GM20431 (cell line): ENCODE results near the gene SEC16A.
"Not testable (repeated sequence)": the region's sequence is repeated elsewhere in the genome, so short reads cannot be mapped to it uniquely, and the experiment has no call there.

Experiments used
- in situ Hi-C: fragments of 300-500 bp; cut with MseI, MboI; formaldehyde crosslinking; loops from one replicate; pipeline ENCODE4 v1.15.0; 2020; ENCODE audit warnings: low sequenced_read_pairs; ENCODE audit not compliant: unreplicated experiment

SEC16A gene

DNA sequence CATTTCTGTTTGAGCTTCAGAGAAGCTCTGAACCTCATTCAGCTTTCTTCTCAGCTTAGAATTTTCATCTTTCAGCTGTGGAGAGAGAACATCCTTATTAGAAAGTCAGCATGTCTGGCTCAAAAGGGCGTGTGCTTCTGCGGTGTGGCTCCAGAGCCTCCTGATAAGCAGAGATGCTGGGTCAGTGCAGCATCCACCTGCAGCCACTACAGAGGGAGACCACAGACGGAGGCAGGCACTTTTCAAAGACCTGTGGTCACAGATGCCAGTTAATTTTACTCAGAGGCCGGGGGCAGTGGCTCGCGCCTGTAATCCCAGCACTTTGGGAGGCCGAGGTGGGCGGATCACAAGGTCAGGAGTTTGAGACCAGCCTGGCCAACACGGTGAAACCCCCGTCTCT, 76.9 kb downstream of the SEC16A start:
- in situ Hi-C loops = not testable (repeated sequence)

DNA sequence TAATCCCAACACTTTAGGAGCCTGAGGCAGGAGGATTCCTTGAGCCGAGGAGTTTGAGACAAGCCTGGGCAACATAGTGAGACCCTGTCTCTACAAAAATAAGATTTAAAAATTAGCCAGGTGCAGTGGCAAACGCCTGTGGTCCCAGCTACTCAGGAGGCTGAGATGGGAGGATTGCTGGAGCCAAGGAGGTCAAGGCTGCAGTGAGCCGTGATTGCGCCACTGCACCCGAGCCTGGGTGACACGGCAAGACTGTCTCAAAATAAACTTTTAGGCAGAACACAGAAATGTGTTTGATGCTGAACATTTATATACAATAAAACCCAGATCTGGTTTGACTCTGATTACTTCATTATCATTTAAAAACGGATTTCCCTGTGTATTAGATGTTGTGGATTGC, 77.4 kb downstream of the SEC16A start:
- in situ Hi-C loops = no loop called here

DNA sequence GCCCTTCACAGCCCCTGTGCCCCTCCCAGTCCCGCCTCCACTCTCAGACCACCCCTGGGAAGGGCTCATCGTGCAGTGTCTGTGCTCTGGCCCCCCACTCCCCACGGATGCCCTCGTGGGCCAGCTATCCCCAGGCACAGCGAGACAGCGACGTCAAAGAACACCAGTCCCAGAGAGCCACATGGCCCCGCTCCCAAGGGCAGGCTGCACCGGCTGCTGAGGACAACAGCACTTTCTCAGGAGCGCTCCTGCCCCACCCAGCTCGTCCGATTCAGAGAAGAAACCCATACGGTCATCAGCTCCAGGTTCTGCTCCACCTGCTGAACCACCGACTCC, 78.1 kb downstream of the SEC16A start:
- in situ Hi-C loops = no loop called here

DNA sequence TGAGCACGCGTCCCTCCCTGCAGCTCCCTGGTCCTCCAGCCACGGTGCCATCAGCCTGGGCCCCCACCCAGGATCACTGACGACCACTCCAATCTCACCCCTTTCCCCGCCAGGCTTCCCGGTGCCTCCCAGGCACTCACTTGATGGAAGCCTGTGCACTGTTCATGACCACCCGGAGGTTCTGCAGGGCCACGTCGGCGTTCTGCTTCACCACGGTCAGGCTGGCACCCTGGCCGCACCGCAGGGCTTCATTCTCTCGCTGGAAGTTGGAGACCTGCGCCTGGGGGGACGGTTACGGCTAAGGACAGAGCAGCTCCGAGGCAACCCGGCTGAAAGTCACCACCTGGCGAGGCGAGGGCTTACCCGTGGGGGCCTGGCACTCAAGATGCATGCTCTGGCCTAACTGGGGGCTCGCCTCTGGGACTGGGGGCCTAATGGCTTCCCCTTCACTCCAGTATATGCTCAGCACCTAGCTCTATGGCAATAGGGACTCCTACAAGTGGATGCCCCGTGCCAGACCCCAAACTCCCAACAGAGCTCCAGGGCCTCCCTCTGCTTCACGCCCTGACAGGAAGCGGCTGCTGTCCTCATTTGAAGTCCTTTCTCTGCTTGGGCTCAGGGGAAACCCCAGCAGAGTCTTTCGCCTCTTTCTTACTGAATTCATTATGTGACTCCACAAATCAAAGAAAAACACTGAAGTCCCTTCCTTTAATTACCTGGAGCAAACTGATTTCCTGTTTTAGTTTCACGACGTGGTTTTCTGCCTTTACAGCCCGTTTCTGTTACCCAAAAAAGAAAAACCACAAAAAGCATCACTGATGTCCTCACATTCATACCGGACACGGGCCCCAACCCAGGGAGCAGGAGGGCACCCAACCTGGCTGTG, 78.7 kb downstream of the SEC16A start:
- in situ Hi-C loops = no loop called here

DNA sequence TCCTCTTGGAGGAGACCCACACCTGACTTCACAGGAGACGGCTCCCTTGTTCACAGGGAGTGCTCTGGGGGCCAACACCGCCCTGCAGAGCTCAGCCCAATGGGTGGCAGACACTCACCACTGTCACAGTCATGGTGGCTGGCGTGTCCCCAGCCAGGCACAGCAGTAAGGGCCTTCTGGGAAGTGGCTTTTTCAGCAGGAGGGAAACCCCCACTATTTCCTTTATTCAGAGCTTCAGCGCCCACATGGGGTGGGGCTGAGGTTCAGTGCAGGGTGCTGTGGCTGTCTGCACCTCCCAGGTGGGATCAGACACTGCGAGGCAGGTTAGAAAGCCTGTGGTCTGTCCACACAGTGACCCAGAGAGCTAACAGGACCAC, 79.3 kb downstream of the SEC16A start:
- in situ Hi-C loops = no loop called here

DNA sequence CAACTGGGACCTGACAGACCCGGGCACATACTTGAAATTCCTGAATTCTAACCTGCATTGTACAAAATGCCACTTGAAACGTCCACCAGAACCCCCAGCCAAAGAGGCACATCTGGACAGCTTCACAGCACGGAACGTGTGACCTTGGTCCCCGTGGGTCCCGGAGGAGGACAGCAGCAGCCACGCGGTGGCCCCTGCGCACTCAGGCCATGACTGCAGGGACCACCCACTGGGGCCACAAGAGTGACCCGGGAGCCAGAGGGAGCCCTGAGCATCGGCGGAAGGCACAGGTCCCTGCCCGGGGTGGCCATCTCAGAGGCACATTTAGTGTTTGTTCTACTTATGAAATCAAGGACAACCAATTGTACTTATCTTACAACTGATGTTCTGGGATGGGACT, 80.8 kb downstream of the SEC16A start:
- in situ Hi-C loops = no loop called here

DNA sequence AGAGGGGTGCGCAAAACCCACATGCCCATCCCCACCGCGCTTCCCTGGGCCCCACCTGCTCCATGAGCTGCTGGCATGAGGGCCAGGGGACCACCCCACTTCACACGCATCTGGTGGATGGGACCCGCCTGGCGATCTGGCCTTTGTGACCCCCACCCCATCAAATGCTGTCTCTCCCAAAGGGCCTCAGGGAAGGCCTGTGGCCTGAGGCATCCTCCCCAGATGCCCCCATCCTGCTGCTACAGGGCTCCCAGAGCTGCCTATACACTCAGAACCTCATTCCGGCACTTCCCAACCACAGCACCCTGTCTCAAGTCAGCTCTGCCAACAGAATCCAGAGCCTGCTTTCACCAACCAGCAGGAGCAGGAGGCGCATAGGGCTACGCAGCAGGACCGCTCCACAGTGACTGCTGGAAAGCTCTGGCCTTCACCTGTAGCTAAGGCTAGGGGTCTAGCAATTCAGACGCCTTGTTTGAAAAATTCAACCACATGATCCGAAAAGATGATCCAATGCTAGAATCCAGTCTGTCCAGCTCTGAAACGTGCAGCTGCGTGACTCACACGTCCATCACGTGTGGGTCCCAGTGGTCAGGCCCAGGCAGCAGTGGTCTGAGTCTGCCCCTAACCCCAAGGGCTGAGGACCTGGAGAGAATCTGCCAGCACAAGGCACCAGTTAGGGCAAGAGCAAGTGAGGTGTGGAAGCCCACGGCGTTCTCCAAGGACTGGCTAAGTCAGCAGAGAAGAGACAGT, 81.5 kb downstream of the SEC16A start:
- in situ Hi-C loops = no loop called here

DNA sequence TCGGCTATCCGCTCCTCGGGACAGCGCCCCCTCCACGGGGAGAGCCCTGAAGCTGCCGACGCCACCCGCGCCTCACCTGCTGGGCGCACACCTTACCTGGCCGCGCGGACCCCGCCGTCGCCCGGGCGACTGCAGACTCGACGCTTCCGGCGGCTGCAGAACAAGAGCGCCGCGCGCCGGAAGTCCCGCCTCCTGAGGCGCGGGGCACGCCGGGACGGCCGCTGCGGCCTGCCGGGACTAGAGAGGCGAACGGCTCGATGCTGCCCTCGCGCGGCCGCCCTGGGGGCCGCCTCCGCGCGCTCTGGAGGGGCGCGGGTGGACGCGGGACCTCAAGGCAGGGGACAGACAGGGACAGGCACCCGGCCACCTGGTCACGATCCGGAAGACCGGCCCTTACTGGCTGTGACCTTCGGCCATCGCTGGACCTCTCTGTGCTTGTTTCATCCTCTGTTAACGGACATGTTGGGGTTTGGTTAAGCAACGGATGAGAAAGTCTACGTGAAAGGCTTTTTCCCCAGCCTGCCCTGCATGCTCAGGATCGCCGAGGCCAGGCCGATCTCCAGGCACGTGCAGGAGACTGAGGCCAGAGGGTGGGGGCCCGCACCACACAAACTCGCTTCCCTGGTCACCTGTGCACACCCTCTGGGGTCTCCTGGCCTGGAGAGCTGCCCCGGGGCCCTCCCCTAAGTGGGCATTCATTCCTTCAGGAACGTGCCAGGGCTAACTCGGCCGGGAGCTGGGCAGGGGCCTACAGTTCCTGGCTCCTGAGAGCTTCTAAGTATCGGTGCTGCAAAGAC, 82.6 kb downstream of the SEC16A start, which contains the start of gene SNAPC4:
TSS of gene SNAPC4 (minus strand) at position 133 of the 797 bp plus-strand sequence. CDS start 1,742 bp downstream, outside the sequence.
- in situ Hi-C loops = no loop called here

DNA sequence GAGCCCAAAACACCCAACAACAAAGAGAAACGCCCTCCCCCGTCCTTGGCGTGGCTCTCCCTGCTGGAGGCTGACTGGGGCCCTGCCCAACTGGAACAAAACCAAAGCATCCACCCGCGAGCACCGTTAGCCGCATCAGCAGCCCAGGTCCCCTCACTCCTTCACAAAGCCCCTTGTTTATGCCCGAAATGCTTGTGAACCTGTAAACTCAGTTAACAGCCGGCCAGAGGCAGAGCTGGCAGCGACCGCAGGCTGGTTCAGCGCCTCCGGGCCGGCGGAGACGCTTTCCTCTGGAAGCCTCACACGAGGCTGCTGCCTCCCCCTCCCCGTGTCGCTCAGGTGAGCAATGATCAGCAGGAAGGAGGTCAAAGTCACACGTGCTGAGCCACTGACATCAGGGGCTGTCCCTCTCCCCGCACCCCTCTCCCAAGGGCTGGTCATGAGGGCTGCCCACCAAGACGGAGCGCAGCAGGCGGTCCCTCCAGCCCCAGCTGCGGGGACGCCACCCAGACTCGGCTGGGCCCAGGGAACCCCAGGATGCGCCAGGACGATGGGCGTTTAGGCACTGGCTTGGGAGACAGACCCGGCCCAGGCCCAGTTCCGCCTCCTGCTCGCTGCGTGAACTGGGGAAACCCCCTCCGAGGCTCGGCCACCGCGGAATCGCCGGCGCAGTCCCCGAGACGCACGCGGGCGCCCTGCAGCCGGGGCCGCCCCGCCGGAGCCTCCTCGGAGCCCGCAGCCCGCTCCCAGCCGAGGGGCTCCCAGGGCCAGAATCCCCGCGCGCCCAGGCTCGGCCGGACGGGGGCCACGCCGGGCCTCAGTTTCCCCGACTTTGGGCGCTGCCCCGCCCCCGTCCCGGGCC, 83.4 kb downstream of the SEC16A start:
- in situ Hi-C loops = no loop called here

DNA sequence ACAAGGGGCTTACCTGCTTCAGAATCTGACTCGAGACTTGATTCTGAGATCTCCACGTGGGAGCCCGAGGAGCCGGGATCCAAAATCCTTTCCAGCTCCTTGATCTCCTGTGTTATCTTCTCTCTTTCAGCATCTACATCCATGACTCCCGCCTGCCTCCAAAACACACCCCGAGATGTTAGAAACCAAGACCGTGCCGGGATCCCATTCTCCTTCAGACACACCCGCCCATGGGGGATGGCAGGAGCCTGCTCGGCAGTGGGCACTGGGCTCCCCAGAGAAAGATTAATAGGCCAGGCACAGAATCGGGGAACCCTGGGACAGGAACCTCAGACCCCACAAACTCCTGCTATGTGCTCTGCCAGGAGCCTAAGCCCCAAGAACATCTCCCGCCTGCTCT, 84.6 kb downstream of the SEC16A start:
- in situ Hi-C loops = no loop called here

DNA sequence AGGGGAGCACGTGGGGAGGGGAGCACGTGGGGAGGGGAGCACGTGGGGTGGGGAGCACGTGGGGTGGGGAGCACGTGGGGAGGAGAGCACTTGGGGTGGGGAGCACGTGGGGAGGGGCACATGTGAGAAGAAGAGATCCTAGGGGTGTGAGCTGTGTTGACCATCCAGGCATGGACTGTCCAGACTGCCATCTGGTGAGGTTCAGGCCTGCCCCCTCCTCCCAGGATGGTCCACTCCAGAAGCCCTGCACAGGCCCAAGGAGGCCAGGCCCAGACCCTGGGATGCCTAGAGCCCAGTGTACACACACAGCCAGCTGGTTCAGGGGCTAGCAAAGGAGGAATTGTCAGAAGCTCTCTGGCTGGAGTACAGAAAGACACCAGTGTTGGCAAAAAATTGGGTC, 85.2 kb downstream of the SEC16A start:
- in situ Hi-C loops = no loop called here

DNA sequence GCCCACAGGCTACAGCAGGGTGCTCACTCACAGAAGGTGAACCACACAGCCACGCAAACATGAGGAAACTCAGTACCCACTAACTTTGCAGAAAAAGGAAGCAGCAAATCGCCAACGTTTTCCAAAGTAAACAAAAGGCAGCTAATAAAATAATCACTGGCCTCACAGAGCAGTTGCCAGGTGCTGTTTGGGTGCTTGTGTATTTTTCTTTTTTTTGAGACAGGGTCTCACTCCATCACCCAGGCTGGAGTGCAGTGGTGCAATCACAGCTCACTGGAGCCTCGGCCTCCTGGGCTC, 86.7 kb downstream of the SEC16A start:
- in situ Hi-C loops = no loop called here

DNA sequence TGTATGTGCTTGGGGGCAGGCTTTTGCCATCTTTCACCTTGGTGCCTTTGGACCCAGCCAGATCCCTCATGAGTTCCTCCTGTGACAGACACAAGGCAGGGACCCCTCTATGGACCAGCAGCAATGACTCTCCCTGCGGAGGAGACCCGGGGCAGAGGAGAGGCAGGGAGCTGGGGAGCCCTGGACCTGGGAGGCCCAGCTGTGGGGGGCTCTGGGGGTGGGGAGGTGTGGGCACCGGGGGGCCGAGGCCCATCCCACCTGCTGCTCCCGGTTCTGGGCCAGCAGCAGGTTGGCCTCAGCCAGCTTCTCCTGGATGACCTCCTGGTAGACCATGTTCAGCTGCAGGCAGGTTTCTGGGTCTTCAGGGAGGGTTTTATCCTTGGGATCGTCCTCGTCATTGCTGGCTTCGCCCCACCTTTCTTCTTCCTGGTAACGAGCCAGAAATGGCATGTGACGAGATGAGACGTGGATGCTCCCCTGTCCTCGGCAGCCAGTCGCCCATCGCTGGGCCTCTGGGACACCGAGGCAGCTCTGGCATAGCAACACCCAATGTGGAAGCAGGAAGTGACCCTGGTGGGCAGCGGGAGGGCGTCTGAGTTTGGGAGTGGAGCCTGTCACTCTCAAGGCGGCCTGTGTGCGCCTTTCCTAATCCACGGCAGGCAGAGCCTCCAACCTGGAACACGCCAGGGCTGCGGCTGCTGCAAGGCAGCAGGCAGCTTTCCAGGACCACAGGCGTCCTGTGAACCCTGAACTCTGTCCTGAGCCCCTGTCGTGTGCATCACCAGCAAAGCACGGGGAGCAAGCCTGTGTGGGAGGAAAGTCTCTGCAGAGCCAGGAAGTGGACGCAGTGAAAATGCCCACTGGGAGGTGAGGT, 87.3 kb downstream of the SEC16A start:
- in situ Hi-C loops = no loop called here

DNA sequence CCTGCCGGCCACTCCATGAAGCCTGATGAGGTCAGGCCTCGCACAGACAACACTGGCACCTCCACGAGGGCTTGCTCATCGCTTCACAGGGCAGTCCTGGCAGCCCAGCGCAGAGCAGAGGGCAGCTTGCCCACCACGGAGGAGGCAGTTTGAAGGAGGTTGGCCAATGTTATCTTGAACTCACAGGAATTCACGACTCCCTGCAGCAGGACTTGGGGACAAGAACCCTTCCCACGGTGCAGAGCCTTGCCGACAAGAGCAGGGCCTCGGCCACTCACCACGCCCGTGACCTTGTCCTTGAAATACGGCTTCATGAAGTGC, 87.9 kb downstream of the SEC16A start:
- in situ Hi-C loops = no loop called here

DNA sequence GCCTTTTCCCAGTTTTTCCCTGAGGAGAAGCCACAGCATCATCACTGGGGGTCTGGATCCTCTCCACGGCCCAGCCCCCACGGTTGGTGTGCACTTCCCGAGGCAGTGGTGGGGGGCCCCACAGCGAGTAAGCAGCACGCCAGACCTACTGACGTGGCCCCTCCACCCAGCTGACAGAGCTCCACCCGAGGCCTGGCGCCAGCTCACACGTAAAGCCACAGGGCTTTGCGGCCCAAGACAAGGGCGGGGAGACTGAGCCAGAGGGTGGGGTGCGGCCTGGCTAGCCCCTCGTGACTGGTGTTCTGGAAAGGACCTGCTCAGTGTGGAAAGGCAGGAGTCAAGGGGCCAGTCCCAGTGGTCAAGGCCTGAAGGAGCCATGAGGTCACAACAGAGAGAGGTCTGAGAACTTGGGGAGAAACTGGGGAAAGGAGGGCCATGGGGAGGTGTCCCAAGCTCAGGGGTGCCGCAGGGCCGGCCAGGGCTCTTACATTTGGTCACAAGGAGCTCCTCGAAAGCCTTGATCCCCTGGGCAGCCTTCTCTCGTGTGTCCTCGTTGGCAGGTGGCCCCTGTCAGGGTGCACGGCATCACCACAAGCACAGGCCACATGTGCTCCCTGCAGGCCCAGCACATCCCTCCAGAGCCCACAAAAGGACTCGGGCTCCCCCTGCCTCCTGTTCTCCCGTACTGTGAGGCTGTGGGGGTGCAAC, 88.4 kb downstream of the SEC16A start:
- in situ Hi-C loops = no loop called here

DNA sequence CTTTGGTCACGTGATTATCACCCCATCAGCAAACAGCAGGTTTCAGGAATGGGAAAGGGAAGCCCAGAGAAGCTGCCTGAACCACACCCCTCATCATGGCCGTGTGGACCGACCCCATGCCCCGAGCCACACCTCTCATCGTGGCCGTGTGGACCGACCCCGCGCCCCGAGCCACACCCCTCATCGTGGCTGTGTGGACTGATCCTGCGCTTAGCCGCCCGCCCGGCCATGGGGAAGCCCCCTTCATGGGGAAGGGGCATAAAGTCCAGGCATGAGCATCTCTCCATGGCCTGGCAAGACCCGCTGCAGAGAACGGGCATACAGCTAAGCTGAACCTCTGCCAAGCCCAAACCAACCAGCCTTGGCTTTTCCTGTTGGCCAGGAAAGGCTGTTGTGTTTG, 89.3 kb downstream of the SEC16A start:
- in situ Hi-C loops = no loop called here

DNA sequence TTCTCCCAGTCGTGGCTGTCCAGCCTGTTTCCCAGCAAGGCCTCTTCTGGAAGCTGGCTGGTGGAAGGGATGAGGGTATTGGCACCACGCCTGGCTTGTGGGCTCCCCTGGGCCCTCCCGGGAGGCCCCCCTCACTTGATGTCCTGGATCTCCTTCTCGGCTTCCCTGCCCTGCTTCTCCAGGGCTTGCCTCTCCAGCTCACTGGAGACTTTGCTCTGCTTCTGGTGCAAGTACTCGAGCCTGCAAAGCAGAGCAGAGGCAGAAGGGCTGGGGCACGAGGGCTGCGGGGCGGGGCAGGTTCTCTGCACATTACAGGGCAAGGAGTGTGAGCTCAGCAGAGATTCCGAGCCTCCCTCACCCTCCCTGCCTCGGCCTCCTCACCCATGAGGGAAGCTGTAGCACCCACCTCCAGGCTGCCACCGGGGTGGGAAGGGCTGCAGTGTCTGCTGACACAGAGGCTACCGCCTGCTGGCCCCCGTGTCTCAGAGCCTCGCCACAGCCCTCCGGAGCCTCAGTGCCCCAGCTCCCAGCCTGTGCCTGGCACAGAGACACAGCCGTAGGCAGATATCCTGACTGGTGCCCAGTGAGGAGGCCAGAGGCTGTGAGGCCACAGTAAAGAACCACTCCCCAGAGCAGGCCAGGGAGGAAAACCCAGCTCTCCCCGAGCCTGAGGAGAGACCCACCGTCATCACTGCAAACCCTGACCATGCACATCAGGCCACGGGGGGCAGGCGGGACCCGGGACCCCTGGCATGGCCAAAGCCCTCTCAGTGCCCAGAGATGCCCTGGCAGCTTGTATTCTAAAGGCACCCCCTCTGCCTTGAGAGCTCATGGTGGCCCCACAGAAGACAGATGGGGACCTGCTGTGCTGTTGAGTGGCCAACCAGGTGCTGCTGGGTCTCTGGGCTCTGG, 90.0 kb downstream of the SEC16A start:
- in situ Hi-C loops = no loop called here
